Measurements from ENCODE around the gene AIFM3. TPM values are rescaled to one million over a fixed set of nuclear protein-coding genes. Genes with fewer than 3 reads are reported as not detected.

AIFM3 gene
- polyA plus RNA-seq, 2 of the 4 experiments (the other 2 are of a cell fraction): 1.4 to 3.6 TPM

- no peak for TF ChIP-seq E2F6 (IDR thresholded peaks at IDR 0.05; ENCODE audit: borderline replicate concordance, low read depth)
- TF ChIP-seq POLR2AphosphoS2 (conservative IDR thresholded peaks at IDR 0.05; ENCODE audit: low read length): no peak
- TF ChIP-seq TP53 (CRISPR knock-in tag; IDR thresholded peaks at IDR 0.05): no peak
- no peak for TF ChIP-seq FOXS1 (CRISPR knock-in tag; IDR thresholded peaks at IDR 0.05)
Measured at GRCh38 chr22:21015466-21016006, 48.5 kb downstream of the AIFM3 start (continued).

DNA sequence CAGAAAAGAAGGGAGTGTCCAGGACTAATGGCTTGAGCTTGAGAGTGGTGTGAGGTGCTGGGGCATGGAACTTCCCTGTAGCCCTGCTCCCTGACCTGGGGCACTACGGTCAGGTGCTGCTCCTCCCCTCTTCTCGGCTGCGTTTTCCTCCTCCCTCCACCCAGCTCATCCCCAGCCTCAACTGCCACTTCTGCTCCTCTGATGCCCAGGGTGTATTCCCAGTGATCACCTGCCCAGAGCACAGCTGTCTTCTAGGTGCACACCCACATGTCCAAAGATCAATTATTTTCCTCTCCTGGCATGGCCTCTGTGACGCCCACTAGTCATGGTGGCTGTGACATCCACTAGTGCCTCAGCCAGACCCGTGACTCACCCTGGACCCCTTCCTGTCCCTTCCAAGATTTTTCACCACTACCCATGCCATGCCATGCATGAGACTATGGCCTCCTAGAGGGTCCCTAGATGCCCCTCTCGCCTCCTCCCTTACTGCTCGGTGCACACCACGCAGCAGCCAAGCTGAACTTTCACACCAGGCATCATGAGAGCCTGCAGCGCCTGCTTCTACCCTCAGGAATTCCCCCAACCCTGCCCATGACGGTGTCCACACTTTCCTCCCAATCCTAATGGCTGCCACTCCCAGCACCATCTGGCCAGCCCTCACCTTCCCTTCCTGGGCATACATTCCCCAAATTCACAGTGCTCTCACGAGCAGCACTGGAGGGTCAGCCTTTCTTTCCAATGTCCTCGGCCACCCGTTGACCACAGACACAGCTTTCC lies 49.8 kb downstream of the AIFM3 start:
- H3K4me1 ChIP-seq: peaks cover 18% of the 10 kb centered on the region
- no peak for ATAC-seq
- no peak for FAIRE-seq
- POLR2A ChIA-PET: interaction anchor here (1.0 kb wide), 1 partner anchor 35 kb away, joined by 3 read pairs; the partner anchor contains the start of gene LZTR1
- H3K9me3 ChIP-seq: no peaks in the 10 kb centered on the region
- no peak overlapping the region for H3K4me3 ChIP-seq
- TF ChIP-seq HOXB13 (CRISPR knock-in tag; IDR thresholded peaks at IDR 0.05; ENCODE audit: low read depth) (no peak), CEBPB (IDR thresholded peaks at IDR 0.05) (no peak), HES2 (IDR thresholded peaks at IDR 0.05) (no peak), MYC (IDR thresholded peaks at IDR 0.05; ENCODE audit: borderline replicate concordance, low read length) (no peak), CHD4 (IDR thresholded peaks at IDR 0.05; ENCODE audit: borderline replicate concordance) (no peak), HOXB5 (CRISPR knock-in tag; IDR thresholded peaks at IDR 0.05) (no peak), CHD2 (IDR thresholded peaks at IDR 0.05; ENCODE audit: low read length, partially characterized antibody) (no peak), JUN (IDR thresholded peaks at IDR 0.05) (no peak), EP300 (IDR thresholded peaks at IDR 0.05) (no peak), POLR2A (IDR thresholded peaks at IDR 0.05; ENCODE audit: low read length) (no peak)
- TF ChIP-seq, protein P1, sequence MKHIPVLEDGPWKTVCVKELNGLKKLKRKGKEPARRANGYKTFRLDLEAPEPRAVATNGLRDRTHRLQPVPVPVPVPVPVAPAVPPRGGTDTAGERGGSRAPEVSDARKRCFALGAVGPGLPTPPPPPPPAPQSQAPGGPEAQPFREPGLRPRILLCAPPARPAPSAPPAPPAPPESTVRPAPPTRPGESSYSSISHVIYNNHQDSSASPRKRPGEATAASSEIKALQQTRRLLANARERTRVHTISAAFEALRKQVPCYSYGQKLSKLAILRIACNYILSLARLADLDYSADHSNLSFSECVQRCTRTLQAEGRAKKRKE (CRISPR knock-in tag; IDR thresholded peaks at IDR 0.05; ENCODE audit: low read depth): no peak
- 79% methylated on average over 10 of the region's 13 CpGs for WGBS (ENCODE audit: missing lambda C conversion rate)
- DNase-seq (ENCODE audit: low read depth in 1 of 2, low spot score in 1 of 2): no peak
- no peak overlapping the region for H3K4me2 ChIP-seq
- H3K27ac ChIP-seq: no peak overlapping the region
- CTCF ChIA-PET: no interaction called here

DNA sequence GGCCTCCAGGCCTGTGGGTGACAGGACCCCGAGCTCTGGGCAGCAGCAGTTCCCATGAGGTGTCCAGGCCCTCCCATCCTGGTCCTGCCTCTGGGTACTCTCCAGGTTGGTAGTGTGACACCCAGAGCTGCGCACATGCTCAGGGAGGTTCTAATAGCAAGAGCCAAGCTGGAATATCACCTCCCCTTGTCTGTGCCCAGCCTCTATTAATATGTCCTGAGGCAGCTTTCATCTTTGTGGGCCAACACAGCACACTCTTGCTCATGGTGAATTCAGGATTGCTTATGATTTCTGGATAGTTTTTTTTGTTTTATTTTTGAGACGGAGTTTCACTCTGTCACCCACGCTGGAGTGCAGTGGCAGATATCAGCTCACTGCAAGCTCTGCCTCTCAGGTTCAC lies 51.3 kb downstream of the AIFM3 start:
- Histone ChIP-seq H3K27ac (no peak overlapping the region), H3K4me1 (peaks cover 18% of the 10 kb centered on the region), H3K4me3 (no peak overlapping the region), H3K4me2 (no peak overlapping the region), H3K9me3 (no peaks in the 10 kb centered on the region)
- POLR2A ChIA-PET: no interaction called here
- ATAC-seq (no peak), FAIRE-seq (no peak), DNase-seq (ENCODE audit: low read depth in 1 of 2, low spot score in 1 of 2) (no peak)
- CTCF ChIA-PET: no interaction called here
- TF ChIP-seq EHF (CRISPR knock-in tag; IDR thresholded peaks at IDR 0.05) (no peak), HEYL (CRISPR knock-in tag; IDR thresholded peaks at IDR 0.05) (no peak), RFX5 (IDR thresholded peaks at IDR 0.05) (no peak)
- 85% methylated on average over 4 of the region's 4 CpGs for WGBS (ENCODE audit: missing lambda C conversion rate)

GRCh38 chr22:21020802-21021429 lies 53.9 kb downstream of the AIFM3 start:
- no peaks in the 10 kb centered on the region for H3K4me1 ChIP-seq
- DNase-seq (ENCODE audit: low read depth in 1 of 2, low spot score in 1 of 2) (peak in 1 of 2 experiments; percentile 51), FAIRE-seq (no peak), ATAC-seq (peak; percentile 46 to 69; a peak in 3 of 6 replicates)
- POLR2A ChIA-PET: no interaction called here
- no peak overlapping the region for H3K4me2 ChIP-seq
- TF ChIP-seq RAD21 (conservative IDR thresholded peaks at IDR 0.05 in 1 of 2, IDR thresholded peaks at IDR 0.05 in 1 of 2) (peak; percentile 16 to 22; a peak in 1 of 5 replicates), TFCP2L1 (CRISPR knock-in tag; IDR thresholded peaks at IDR 0.05) (no peak)
- 61% methylated on average over 7 of the region's 7 CpGs for WGBS (ENCODE audit: missing lambda C conversion rate)
- CTCF ChIA-PET: interaction anchor here (0.6 to 2.5 kb wide), 9 partner anchors 8 to 84 kb away, joined by 3 to 9 read pairs (median 4); no protein-coding TSS in a partner anchor
- H3K9me3 ChIP-seq: no peaks in the 10 kb centered on the region
- H3K27ac ChIP-seq: no peak overlapping the region
- no peak overlapping the region for H3K4me3 ChIP-seq

All from A549 (cell line).